Liver (tissue), 9 donors: ENCODE results near the gene NR6A1. TPM values are rescaled to one million over a fixed set of nuclear protein-coding genes. Genes with fewer than 3 reads are reported as not detected.

ENCODE experiments used
- DNase-seq: peaks from one replicate; pipeline ENCODE4 v3.0.0-alpha.2; 2017; ENCODE audit warnings: low spot score
- H3K27ac ChIP-seq, 2 donors: one replicate each; pipeline ENCODE4 v1.7.0; 2013; ENCODE audit warnings: inconsistent platforms in 2 of 2, low read length in 2 of 2, control low read depth in 1 of 2, low read depth in 1 of 2, mild to moderate bottlenecking in 1 of 2
- H3K27me3 ChIP-seq, 4 donors: one replicate each; pipeline versions ENCODE4 v1.6.1 to v1.7.0; 2013; ENCODE audit warnings: low read length in 3 of 4, inconsistent platforms in 1 of 4, mild to moderate bottlenecking in 1 of 4, moderate library complexity in 1 of 4; ENCODE audit not compliant: control insufficient read depth in 4 of 4, insufficient read depth in 4 of 4
- H3K36me3 ChIP-seq, 4 donors: one replicate each; pipeline versions ENCODE4 v1.6.1 to v1.7.0; 2013; ENCODE audit warnings: low read length in 3 of 4, mild to moderate bottlenecking in 3 of 4, low read depth in 1 of 4, moderate library complexity in 1 of 4; ENCODE audit not compliant: control insufficient read depth in 4 of 4, insufficient read depth in 3 of 4
- H3K4me1 ChIP-seq, 4 donors: one replicate each; pipeline versions ENCODE4 v1.6.1 to v1.7.0; 2013; ENCODE audit warnings: low read length in 3 of 4, mild to moderate bottlenecking in 3 of 4, moderate library complexity in 1 of 4; ENCODE audit not compliant: control insufficient read depth in 4 of 4, insufficient read depth in 4 of 4
- H3K4me3 ChIP-seq, 3 donors: one replicate each; pipeline versions ENCODE4 v1.6.1 to v1.7.0; 2013; ENCODE audit warnings: low read length in 3 of 3, control low read depth in 1 of 3, low read depth in 1 of 3, mild to moderate bottlenecking in 1 of 3
- H3K9ac ChIP-seq, 2 donors: one replicate each; pipeline ENCODE4 v1.7.0; 2013; ENCODE audit warnings: low read length in 2 of 2, mild to moderate bottlenecking in 2 of 2, moderate library complexity in 2 of 2, control low read depth in 1 of 2, low read depth in 1 of 2
- H3K9me3 ChIP-seq, 4 donors: one replicate each; pipeline versions ENCODE4 v1.6.1 to v1.7.0; 2013; ENCODE audit warnings: low read length in 3 of 4; ENCODE audit not compliant: control insufficient read depth in 4 of 4
- ATF3 ChIP-seq: IDR thresholded peaks from 2 replicates; pipeline ENCODE4 v1.6.1; 2016; ENCODE audit warnings: antibody characterized with exemption
- CTCF ChIP-seq: fragments of 150-350 bp; IDR thresholded peaks from 2 replicates; pipeline ENCODE4 v1.5.1; 2017; ENCODE audit warnings: improper control_type of control experiment, low read depth, low read length; ENCODE audit not compliant: missing input control
- EGR1 ChIP-seq, 2 donors: IDR thresholded peaks; 2 replicates each; pipeline ENCODE4 v1.6.1; 2016 to 2018; ENCODE audit warnings: antibody characterized with exemption in 2 of 2, low read depth in 2 of 2
- FOXA1 ChIP-seq: IDR thresholded peaks from 2 replicates; pipeline ENCODE4 v1.6.1; 2016; ENCODE audit warnings: antibody characterized with exemption
- FOXA2 ChIP-seq: IDR thresholded peaks from 2 replicates; pipeline ENCODE4 v1.6.1; 2016; ENCODE audit warnings: antibody characterized with exemption
- GABPA ChIP-seq, 2 donors: IDR thresholded peaks in 1 of 2; conservative IDR thresholded peaks in 1 of 2; 2 replicates each; pipeline ENCODE4 v1.6.1; 2016; ENCODE audit warnings: antibody characterized with exemption in 2 of 2, mild to moderate bottlenecking in 1 of 2, moderate library complexity in 1 of 2
- HNF4A ChIP-seq, 2 donors: conservative IDR thresholded peaks; 2 replicates each; pipeline ENCODE4 v1.6.1; 2016; ENCODE audit warnings: antibody characterized with exemption in 2 of 2, mild to moderate bottlenecking in 2 of 2
- HNF4G ChIP-seq: IDR thresholded peaks from 2 replicates; pipeline ENCODE4 v1.6.1; 2016; ENCODE audit warnings: antibody characterized with exemption
- JUND ChIP-seq, 2 donors: IDR thresholded peaks; 2 replicates each; pipeline ENCODE4 v1.6.1; 2016; ENCODE audit warnings: antibody characterized with exemption in 2 of 2
- MAX ChIP-seq: IDR thresholded peaks from 2 replicates; pipeline ENCODE4 v1.6.1; 2016; ENCODE audit warnings: antibody characterized with exemption
- NR2F2 ChIP-seq: IDR thresholded peaks from 2 replicates; pipeline ENCODE4 v1.6.1; 2016; ENCODE audit warnings: antibody characterized with exemption
- RAD21 ChIP-seq, 2 donors: IDR thresholded peaks; 2 replicates each; pipeline ENCODE4 v1.6.1; 2016; ENCODE audit warnings: antibody characterized with exemption in 2 of 2, mild to moderate bottlenecking in 2 of 2
- REST ChIP-seq: IDR thresholded peaks from 2 replicates; pipeline ENCODE4 v1.6.1; 2016; ENCODE audit warnings: antibody characterized with exemption, mild to moderate bottlenecking
- RXRA ChIP-seq, 2 donors: IDR thresholded peaks; 2 replicates each; pipeline ENCODE4 v1.6.1; 2017 to 2018; ENCODE audit warnings: antibody characterized with exemption in 2 of 2, mild to moderate bottlenecking in 1 of 2
- SP1 ChIP-seq: IDR thresholded peaks from 2 replicates; pipeline ENCODE4 v1.6.1; 2018; ENCODE audit warnings: antibody characterized with exemption, mild to moderate bottlenecking
- TAF1 ChIP-seq: conservative IDR thresholded peaks from 2 replicates; pipeline ENCODE4 v1.6.1; 2016; ENCODE audit warnings: antibody characterized with exemption, mild to moderate bottlenecking
- YY1 ChIP-seq: IDR thresholded peaks from 2 replicates; pipeline ENCODE4 v1.6.1; 2016; ENCODE audit warnings: antibody characterized with exemption, mild to moderate bottlenecking
- ZBTB33 ChIP-seq: IDR thresholded peaks from 2 replicates; pipeline ENCODE4 v1.6.1; 2016; ENCODE audit warnings: antibody characterized with exemption
- WGBS: extraction: QIAGEN DNeasy Blood & Tissue Kit; methylation state at CpG from one replicate; pipeline ENCODE4 v1.1.7; 2013; 5-methylcytosine and 5-hydroxymethylcytosine counted together
- polyA plus RNA-seq, 2 donors: library from polyadenylated mRNA; stranded (reverse) in 1 of 2; unstranded in 1 of 2; fragments of 200-250 nt in 1 of 2; fragments of >200 nt in 1 of 2; fragmentation: Nextera tagmentation in 1 of 2; extraction: Ambion mirVana in 1 of 2; gene quantifications; one replicate each; pipeline versions ENCODE4 v1.2.1 to v1.2.3, GENCODE V29; 2013 to 2015
- total RNA-seq, 2 donors: library from RNA; depleted of rRNA; stranded (reverse); fragments of >200 nt; gene quantifications; one replicate each; pipeline ENCODE4 v1.2.3, GENCODE V29; 2014
- donor health status: healthy.
- donor health status: healthy.
- donor health status: healthy.
- donor health status: healthy.
- donor health status: healthy.

The NR6A1 gene
- total and polyA plus RNA-seq, 4 donors = 0.72 to 6.1 (median 2.1) TPM

GRCh38 chr9:124708633-124709291 lies 62.3 kb downstream of the NR6A1 start:
- Histone ChIP-seq H3K27ac (no peak overlapping the region), H3K9ac (no peak overlapping the region), H3K9me3 (no peaks in the 10 kb centered on the region), H3K27me3 (no peaks in the 10 kb centered on the region), H3K36me3 (no peaks in the 10 kb centered on the region), H3K4me3 (no peak overlapping the region), H3K4me1 (peaks cover 0 to 5% (median under 1%) of the 10 kb centered on the region in 4 donors)
- 94% methylated on average over 1 of the region's 1 CpG for WGBS
- DNase-seq = no peak
- TF ChIP-seq MAX (no peak), NR2F2 (no peak), SP1 (no peak), FOXA2 (no peak), GABPA (IDR thresholded peaks at IDR 0.05 in 1 of 2, conservative IDR thresholded peaks at IDR 0.05 in 1 of 2) (no peak), ZBTB33 (no peak), RAD21 (IDR thresholded peaks at IDR 0.05) (no peak), EGR1 (IDR thresholded peaks at IDR 0.05; ENCODE audit: low read depth in 2 of 2) (no peak), HNF4A (conservative IDR thresholded peaks at IDR 0.05) (no peak), ATF3 (no peak), CTCF (no peak), YY1 (no peak), RXRA (IDR thresholded peaks at IDR 0.05) (no peak), FOXA1 (no peak), JUND (IDR thresholded peaks at IDR 0.05) (no peak), HNF4G (no peak), REST (no peak), TAF1 (no peak)
